HTERT RPE-1 (cell line): Measurements from ENCODE around the gene CFAP46.
"Not testable (repeated sequence)": the region's sequence is repeated elsewhere in the genome, so short reads cannot be mapped to it uniquely, and the experiment has no call there.

Source experiments
- in situ Hi-C: fragments of 300-500 bp; cut with MboI; formaldehyde crosslinking; loops from 4 replicates; pipeline ENCODE4 v1.14.3; 2020; ENCODE audit warnings: low sequenced_read_pairs

Gene CFAP46

GRCh38 chr10:132797986-132798385, 144.4 kb downstream of the CFAP46 start:
- in situ Hi-C loops, result not testable (repeated sequence)

GRCh38 chr10:132796846-132797245, 145.5 kb downstream of the CFAP46 start:
- in situ Hi-C loops, result no loop called here

- in situ Hi-C loops, result no loop called here
Measured at GRCh38 chr10:132793871-132794849, 148.2 kb downstream of the CFAP46 start.

GRCh38 chr10:132793213-132793612, 149.2 kb downstream of the CFAP46 start:
- in situ Hi-C loops, result no loop called here

GRCh38 chr10:132792796-132793195, 149.6 kb downstream of the CFAP46 start:
- in situ Hi-C loops, result no loop called here

GRCh38 chr10:132792099-132792498, 150.3 kb downstream of the CFAP46 start:
- in situ Hi-C loops, result not testable (repeated sequence)

- in situ Hi-C loops, result no loop called here
Measured at GRCh38 chr10:132790934-132791829, 151.2 kb downstream of the CFAP46 start.

GRCh38 chr10:132790470-132790869, 151.9 kb downstream of the CFAP46 start:
- in situ Hi-C loops, result no loop called here

- in situ Hi-C loops, result no loop called here
Measured at GRCh38 chr10:132789659-132790148, 152.7 kb downstream of the CFAP46 start.

- in situ Hi-C loops, result no loop called here
Measured at GRCh38 chr10:132788831-132789219, 153.5 kb downstream of the CFAP46 start.

- in situ Hi-C loops, result no loop called here
Measured at GRCh38 chr10:132788180-132788830, 154.1 kb downstream of the CFAP46 start.

GRCh38 chr10:132787495-132788179, 154.7 kb downstream of the CFAP46 start:
- in situ Hi-C loops, result no loop called here

- in situ Hi-C loops, result no loop called here
Measured at GRCh38 chr10:132786884-132787494, 155.4 kb downstream of the CFAP46 start.

GRCh38 chr10:132786476-132786883, 155.9 kb downstream of the CFAP46 start:
- in situ Hi-C loops, result no loop called here

- in situ Hi-C loops, result no loop called here
Measured at GRCh38 chr10:132785723-132786475, 156.5 kb downstream of the CFAP46 start, which contains the start of gene NKX6-2. Gene NKX6-2, minus strand, starts transcription at chr10:132786147. Its CDS starts 199 bp downstream, at chr10:132785948.

GRCh38 chr10:132784866-132785722, 157.3 kb downstream of the CFAP46 start:
- in situ Hi-C loops, result no loop called here

- in situ Hi-C loops, result no loop called here
Measured at GRCh38 chr10:132783940-132784865, 158.2 kb downstream of the CFAP46 start.
